LNCAP (cell line): ENCODE results near the gene IPO7.

Experiments
- TF ChIP-seq, protein P1 (sequence below): fragments of 450-650 bp; IDR thresholded peaks from 2 replicates; pipeline ENCODE4 v1.5.1; 2017; ENCODE audit warnings: mild to moderate bottlenecking

Gene IPO7

DNA sequence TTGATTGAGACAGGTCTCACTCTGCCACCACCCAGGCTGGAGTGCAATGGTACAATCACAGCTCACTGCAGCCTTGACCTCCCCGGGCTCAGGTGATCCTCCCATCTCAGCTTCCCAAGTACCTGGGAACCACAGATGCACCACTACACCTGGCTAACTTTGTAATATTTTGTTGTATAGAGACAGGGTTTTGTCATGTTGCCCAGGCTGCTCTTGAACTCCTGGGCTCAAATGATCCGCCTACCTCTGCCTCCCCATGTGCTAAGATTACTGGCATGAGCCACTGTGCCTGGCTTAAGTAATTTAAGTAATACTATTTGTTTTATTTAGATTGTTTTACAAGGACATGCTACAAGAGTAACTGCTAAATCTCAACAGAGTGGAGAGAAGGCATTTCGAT, 109.9 kb downstream of the IPO7 start:
- TF ChIP-seq, protein P1, sequence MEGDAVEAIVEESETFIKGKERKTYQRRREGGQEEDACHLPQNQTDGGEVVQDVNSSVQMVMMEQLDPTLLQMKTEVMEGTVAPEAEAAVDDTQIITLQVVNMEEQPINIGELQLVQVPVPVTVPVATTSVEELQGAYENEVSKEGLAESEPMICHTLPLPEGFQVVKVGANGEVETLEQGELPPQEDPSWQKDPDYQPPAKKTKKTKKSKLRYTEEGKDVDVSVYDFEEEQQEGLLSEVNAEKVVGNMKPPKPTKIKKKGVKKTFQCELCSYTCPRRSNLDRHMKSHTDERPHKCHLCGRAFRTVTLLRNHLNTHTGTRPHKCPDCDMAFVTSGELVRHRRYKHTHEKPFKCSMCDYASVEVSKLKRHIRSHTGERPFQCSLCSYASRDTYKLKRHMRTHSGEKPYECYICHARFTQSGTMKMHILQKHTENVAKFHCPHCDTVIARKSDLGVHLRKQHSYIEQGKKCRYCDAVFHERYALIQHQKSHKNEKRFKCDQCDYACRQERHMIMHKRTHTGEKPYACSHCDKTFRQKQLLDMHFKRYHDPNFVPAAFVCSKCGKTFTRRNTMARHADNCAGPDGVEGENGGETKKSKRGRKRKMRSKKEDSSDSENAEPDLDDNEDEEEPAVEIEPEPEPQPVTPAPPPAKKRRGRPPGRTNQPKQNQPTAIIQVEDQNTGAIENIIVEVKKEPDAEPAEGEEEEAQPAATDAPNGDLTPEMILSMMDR: no peak

DNA sequence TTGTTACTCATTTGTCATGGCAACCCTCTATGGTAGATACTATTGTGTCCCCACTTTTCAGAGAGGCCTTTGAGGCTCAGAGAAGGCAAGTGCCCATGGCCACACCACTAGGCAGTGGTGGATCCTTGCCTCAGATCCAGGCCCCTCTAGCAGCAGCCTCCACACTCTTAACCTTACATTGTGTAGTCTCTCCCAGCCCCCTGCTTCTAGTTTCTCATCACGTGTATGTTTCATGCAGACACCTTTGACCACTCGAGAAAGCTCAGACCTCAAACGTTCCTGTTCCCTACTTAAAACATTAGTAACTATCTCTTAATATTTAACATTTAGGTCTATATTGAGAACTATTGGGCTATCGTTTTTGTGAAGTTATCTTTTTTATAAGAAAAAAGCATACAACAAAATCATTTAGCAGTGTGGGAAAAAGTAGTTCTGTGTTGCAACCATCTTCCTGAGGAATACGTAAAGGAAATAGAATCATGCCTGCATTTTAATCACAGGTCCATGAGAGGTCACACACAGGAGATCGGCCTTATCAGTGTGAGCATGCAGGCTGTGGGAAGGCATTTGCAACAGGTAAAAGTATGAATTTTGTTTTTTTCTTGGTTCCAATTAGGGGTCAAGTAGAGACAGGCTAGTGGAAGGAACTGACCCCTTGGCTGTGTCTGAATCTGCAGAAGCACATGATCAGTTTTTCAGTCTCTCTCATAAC, 111.5 kb downstream of the IPO7 start:
- TF ChIP-seq, protein P1: no peak
